ENCODE results near the gene SOX4. TPM values are rescaled to one million over a fixed set of nuclear protein-coding genes. Genes with fewer than 3 reads are reported as not detected.
A peak's percentile ranks its signal among the peaks of the same experiment; 100 is the strongest.

The SOX4 gene
- total and polyA plus RNA-seq, 7 donors: 0.49 to 6.9 (median 1.9) TPM

- H3K36me3 ChIP-seq (ENCODE audit: insufficient read depth in 1 of 2, low read depth in 1 of 2): no peaks in the 10 kb centered on the region
- WGBS, 3 donors: 0% methylated on average over 38 to 39 of the region's 39 CpGs
- peak overlapping the region; percentile 83 for H3K4me3 ChIP-seq
- H3K27me3 ChIP-seq (ENCODE audit: insufficient read depth in 3 of 3, low read length in 2 of 3): no peaks in the 10 kb centered on the region
- intact Hi-C loops (cut with DNase I): loop anchor here (2.0 to 5.0 kb wide), 4 partner anchors 146 to 1023 kb away; no protein-coding TSS in a partner anchor
- H3K9me3 ChIP-seq: no peaks in the 10 kb centered on the region
- peak; percentile 45 to 65 (median 58) for ATAC-seq
- TF ChIP-seq CTCF (IDR thresholded peaks at IDR 0.05): no peak
- peaks cover 2% of the 10 kb centered on the region for H3K4me1 ChIP-seq
- H3K27ac ChIP-seq: peak overlapping the region; percentile 84
- peak; percentile 51 to 72 for DNase-seq
Measured at GRCh38 chr6:21587961-21588480, 5.5 kb upstream of the SOX4 start.

- Histone ChIP-seq H3K4me1 (peaks cover 5% of the 10 kb centered on the region), H3K27ac (peak overlapping the region; percentile 84), H3K36me3 (ENCODE audit: insufficient read depth in 1 of 2, low read depth in 1 of 2) (no peaks in the 10 kb centered on the region), H3K9me3 (no peaks in the 10 kb centered on the region), H3K4me3 (peak overlapping the region; percentile 83), H3K27me3 (ENCODE audit: insufficient read depth in 3 of 3, low read length in 2 of 3) (no peaks in the 10 kb centered on the region)
- 0% methylated on average over 53 of the region's 53 CpGs for WGBS, 3 donors
- intact Hi-C loops (cut with DNase I): loop anchor here (2.0 to 5.0 kb wide), 4 partner anchors 146 to 1024 kb away; no protein-coding TSS in a partner anchor
- DNase-seq (peak; percentile 62 to 78), ATAC-seq (peak; percentile 48 to 69 (median 56))
- TF ChIP-seq CTCF (IDR thresholded peaks at IDR 0.05): no peak
Measured at GRCh38 chr6:21588481-21589351, 4.8 kb upstream of the SOX4 start.

- Histone ChIP-seq H3K27ac (peak overlapping the region; percentile 84), H3K36me3 (ENCODE audit: insufficient read depth in 1 of 2, low read depth in 1 of 2) (no peaks in the 10 kb centered on the region), H3K4me3 (peak overlapping the region; percentile 83), H3K4me1 (peaks cover 5% of the 10 kb centered on the region), H3K27me3 (ENCODE audit: insufficient read depth in 3 of 3, low read length in 2 of 3) (no peaks in the 10 kb centered on the region), H3K9me3 (no peaks in the 10 kb centered on the region)
- intact Hi-C loops (cut with DNase I): loop anchor here (2.0 to 5.0 kb wide), 4 partner anchors 147 to 1025 kb away; no protein-coding TSS in a partner anchor
- DNase-seq (peak; percentile 85 to 91), ATAC-seq (peak; percentile 78 to 82 (median 79))
- TF ChIP-seq CTCF (IDR thresholded peaks at IDR 0.05): peak; percentile 94
- whole genome bisulfite sequencing, 3 donors: 28 to 30% (median 29%) methylated on average over 15 to 17 of the region's 17 CpGs
Measured at GRCh38 chr6:21589352-21590345, 3.9 kb upstream of the SOX4 start.

GRCh38 chr6:21590346-21590745, 3.2 kb upstream of the SOX4 start:
- Histone ChIP-seq H3K27me3 (ENCODE audit: insufficient read depth in 3 of 3, low read length in 2 of 3) (no peaks in the 10 kb centered on the region), H3K4me1 (peaks cover 5% of the 10 kb centered on the region), H3K27ac (no peak overlapping the region), H3K4me3 (no peak overlapping the region), H3K36me3 (ENCODE audit: insufficient read depth in 1 of 2, low read depth in 1 of 2) (no peaks in the 10 kb centered on the region), H3K9me3 (no peaks in the 10 kb centered on the region)
- 72 to 92% (median 84%) methylated on average over 1 of the region's 1 CpG for WGBS, 3 donors
- no peak for ATAC-seq
- intact Hi-C loops (cut with DNase I): no loop called here
- no peak for DNase-seq
- TF ChIP-seq CTCF (IDR thresholded peaks at IDR 0.05): no peak
